ENCODE results near the gene WDR93.

The WDR93 gene

DNA sequence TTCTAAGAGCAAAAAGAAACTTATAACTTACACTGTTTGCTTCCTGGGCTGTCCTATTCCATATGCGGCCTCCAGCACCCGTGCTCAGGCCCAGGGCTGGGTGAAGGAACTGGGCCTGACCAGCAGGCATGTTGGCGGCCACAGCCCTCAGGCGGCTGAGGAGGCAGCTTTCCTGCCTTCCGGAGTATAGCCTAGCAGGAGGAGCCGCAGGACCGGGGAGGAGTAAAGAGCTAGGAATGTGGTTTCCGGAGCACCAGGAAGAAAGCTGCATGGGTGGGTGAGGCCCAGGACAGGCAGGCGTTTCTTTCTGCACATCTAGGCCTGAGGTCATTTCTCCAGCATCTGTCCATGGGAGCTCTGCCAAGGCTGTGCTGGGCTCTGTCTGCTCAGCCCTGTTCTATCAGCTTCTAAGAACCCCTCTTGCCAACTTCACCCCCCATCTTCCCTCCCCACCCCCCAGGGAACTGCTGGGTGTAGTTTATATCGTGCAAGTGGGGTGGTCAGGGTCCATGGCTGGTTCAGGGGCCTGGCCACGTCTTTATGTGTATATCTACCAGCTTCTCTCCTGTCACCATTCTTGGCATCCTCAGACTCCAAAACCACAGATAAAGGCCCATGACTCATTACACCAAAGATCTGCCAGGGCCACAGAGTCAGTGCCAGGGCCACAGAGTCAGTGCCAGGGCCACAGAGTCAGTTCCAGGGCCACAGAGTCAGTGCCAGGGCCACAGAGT, 27.6 kb upstream of the WDR93 start:
- peak; percentile 94 for DNase-seq (ENCODE audit: low read depth)

DNA sequence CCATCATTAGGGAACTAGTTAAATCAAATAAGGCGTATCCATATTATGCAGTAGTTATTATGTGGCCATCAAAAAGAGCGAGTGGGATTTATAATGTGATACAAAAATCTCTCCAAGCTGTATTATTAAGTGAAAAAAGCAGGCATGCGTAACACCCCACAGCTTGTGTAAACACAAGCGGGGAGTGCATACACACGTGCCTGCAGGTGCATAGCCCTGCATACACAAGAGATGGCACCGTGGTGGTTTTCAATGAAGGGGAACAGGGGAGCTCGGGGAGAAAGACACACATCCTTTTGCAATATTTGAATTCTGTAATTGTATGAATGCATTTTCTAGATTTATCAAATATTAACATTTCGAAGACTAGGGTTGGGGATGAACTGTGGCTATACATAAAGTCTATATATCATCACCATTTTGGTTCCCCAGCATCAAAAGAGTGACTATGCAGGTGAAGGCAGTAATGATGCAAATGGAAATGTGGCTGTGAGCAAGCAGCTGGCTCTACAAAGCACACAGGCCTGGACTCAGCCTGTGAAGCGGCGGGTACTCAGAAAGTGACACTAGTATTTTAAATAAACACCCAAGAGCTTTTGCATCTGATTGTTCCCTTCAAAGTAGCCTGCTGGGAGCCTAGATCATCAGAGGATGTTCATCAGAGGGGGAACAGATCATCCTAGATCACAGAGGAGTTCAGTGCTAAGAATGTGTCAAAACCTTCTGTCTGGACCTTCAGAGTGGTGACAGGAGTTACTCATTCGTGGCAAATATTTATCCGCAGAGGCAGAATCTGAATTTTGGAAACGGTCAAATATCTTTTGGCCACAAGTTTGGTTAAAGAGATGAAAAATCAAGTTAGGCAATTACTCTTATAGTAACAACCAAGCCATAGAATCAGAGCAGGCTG, 25.9 kb upstream of the WDR93 start:
- no peak for DNase-seq (ENCODE audit: low read depth)

DNA sequence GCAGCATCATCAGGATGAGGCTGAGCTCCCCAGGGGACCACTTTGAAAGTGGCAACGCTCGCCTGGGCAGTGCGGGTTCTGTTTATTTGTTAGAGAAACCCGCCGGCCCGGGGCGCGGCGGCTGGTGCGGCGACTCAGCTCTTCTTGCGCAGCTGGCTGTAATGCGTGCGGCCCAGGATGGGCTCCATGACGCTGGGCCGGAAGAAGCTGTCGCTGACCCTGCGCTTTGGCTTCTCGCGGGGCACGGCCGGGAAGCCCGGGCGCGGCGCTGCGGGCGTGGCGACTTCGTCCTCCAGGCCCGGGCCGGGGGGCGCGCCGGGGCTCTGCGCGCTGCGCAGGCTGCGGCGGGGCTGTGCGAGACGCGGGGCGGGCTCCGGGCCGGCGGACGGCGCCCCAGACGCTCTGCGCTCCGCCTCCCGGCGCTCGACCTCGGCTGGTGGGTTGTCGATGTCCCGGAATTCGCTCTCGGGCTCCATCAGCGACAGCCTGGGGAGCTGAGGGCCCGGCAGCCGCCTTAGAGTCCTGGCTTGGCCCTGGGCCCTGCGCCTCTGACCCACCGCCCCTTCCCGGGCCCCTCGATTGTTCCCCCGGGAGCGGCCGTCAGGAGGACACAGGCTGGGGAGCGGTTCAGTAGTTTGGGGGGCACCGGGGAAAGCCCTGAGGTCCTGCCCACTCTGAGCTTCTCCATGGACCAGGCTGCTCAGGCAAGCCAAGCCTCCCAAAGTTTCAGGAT, 25.0 kb upstream of the WDR93 start:
- DNase-seq (ENCODE audit: low read depth): no peak

DNA sequence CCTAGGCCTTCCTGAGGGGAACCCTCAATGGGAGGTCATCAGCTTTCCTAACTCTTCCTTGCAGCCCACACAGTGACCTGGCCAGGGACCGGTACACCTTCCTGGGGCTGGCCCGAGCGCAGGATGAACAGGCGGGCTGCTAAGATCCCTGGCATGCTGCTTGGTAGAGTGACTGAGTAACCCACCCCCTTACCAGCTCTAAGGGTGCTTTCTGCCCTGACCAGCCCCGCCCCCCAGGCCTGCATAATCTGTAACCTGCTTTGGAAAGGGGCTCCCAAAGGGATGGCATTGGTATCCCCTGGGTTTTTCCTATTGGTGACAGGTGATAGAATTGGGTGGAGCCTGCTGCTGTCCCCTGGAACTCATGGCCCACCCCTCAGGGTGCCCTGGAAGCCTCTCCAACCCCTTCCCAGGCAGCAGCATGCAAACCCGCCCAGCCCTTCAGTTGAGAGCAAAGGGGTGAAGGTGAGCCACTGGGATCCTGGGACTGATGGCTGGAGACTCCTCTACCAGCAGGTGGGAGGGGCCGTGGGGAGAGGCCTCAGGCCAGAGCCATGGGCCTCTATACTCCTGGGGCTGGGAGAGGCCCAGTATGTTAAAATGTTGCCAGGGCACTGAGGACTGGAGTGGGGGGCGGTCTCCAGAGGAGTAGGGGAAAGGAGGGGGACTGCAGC, 24.3 kb upstream of the WDR93 start:
- DNase-seq (ENCODE audit: low read depth): no peak

DNA sequence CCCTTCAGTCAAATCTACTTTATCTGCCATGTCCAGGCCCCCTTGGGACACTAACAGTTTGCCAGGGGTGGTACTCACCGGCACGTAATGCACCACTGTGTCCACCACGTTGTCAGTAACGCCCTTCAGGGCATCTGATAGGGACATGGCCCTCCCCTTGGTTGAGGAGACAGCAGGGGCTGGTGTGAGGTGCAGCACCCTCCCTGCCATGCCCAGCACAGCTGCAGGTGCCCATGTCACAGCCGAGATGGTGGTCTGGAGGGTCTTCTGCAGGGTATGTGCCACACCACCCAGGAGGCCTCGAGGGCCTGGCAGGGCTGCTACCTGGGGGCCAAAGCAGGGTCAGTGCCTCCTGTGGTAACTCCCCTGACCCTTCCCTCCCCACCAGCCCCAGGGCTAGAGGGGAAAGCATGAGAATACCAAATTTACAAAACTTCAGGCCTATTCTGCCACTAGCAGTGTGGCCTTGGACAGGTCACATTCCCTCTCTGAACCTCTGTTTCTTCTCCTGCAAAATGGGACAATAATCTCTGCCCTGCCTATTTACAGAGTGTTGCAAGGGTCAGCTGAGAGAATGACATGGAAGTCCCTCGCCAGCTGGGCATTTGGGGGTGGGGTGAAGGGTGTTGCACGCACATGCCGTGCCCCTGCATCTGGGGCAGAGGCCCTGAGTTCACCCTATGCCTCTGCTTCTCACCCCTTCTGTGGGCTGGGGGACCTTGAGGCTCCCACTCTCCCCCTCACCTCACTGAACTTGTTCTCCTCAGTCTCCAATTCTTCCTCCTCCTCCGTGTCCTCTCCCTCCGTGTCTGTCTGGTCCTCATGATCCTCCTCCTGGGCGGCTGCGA, 23.5 kb upstream of the WDR93 start:
- no peak for DNase-seq (ENCODE audit: low read depth)

DNA sequence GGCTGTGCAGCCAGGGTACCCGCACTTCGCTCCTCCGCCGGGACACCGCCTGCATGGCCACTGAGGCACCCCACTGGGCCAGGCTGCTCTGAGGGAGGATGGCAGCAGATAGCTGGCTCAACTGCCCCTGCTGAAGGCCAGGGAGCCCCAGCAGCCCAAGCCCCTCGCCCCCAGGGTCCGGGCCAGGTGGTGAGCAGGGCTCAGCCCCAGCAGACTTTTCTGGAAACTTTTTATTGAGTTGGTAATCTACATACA, 23.0 kb upstream of the WDR93 start:
- DNase-seq (ENCODE audit: low read depth): no peak

DNA sequence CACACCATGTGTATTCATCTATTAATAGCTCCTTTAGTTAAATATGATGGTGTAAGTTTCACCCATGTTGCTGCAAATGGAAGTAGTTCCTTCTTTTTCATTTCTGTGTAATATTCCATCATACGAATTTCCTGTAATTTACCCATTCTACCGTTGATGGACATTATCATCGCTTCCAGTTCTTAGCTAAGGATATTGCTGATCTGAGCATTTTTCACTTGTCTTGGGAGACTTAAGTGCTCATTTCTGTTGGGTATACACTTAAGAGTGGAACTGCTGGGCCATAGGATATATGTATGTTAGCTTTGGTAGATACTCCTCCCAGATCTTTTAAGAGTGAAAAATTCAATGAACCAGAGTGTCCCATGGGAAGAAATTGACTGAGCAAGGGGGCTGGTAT, 22.4 kb upstream of the WDR93 start:
- DNase-seq (ENCODE audit: low read depth): no peak

DNA sequence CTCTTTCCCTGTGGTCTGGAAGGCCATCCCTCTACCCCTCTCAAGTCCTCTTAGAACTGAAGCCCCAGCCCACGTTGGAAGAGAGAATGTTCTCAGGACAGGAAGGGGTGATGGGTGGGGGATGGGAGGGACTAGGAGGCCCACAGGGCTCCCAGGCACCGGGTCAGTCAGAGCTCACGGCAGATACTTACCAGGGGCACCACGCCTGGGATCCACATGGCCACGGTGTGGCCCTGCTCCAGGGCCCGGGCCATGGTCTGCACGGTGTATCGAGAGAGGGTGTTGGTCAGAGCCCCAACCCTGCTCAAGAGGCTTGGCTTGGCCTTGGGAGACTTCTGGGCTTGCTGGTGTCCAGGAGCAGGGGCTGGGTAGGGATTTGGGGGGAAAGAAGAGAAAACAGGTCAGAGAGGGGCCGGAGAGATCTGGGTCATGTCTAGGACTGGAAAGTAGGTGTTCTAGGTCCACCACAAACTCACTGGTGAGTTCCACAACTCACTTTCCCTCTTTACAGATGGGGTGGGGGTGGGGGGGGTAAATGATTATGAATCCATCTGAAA, 21.2 kb upstream of the WDR93 start:
- DNase-seq (ENCODE audit: low read depth): no peak

DNA sequence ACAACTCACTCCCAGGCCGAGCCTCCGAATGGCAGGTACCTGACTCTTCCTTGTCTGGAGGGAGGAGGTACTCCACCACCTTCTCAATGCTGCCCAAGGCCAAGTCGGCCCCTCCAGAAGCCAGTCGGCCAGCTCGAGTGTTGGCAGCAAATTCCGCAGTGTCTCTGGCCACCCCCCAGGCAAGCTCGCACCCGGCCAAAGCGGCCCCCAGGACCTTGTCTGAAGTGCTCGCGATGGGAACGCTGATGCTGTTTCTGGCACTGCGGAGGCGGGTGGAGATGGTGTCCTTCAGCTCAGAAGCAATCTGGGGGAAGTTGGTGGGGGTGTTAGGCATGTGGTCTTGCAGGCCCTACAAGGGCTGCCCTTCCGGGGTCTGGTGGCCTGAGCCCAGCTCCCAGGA, 20.7 kb upstream of the WDR93 start:
- DNase-seq (ENCODE audit: low read depth): no peak

DNA sequence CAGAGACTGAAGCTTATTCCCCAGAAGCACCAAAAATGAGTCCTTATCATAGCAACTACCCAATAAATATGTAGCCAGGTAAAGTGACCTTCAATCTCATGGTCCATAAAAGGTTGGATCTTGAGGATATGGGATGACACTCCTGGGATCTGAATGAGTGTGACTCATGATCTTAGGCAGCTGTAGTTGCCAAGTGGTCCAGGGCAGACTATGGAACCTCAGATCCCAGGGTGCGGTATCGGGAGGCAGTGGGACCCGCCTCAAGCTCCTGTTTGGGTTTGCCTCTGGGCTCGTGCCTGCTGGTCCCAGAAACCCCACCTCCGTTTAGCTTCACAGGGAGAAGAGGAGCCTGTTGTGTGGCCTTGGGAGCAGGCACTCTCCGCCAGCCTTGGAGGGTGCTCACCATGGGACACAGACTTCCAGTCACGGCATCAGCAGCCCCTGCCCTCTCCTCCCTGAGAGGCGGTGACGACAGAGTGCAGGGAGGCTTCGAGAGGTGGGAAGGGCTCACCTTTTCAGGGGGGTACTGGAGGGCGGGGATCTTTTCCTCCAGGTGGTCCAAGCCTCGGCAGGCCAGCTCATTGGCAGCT, 19.5 kb upstream of the WDR93 start:
- DNase-seq (ENCODE audit: low read depth): no peak

DNA sequence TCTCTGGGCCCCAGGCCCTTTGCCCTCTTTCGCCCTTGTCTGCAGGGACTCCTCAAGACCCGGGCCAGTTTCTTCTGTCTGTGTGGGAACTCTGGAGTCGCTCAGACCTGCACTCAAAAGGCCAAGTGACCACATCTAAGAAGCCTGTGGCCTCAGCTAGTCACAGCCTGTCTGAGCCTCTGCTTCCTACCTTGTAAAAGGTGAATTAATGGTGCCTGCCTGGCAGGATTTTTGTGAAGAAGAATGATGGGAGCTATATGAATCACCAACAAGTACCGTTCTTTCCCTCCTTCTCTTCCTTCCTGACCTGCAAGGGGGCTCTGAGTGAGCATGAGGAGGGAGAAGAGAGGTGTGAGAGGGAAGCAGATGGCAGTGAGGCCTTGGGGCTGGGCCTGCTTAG, 18.9 kb upstream of the WDR93 start:
- no peak for DNase-seq (ENCODE audit: low read depth)

DNA sequence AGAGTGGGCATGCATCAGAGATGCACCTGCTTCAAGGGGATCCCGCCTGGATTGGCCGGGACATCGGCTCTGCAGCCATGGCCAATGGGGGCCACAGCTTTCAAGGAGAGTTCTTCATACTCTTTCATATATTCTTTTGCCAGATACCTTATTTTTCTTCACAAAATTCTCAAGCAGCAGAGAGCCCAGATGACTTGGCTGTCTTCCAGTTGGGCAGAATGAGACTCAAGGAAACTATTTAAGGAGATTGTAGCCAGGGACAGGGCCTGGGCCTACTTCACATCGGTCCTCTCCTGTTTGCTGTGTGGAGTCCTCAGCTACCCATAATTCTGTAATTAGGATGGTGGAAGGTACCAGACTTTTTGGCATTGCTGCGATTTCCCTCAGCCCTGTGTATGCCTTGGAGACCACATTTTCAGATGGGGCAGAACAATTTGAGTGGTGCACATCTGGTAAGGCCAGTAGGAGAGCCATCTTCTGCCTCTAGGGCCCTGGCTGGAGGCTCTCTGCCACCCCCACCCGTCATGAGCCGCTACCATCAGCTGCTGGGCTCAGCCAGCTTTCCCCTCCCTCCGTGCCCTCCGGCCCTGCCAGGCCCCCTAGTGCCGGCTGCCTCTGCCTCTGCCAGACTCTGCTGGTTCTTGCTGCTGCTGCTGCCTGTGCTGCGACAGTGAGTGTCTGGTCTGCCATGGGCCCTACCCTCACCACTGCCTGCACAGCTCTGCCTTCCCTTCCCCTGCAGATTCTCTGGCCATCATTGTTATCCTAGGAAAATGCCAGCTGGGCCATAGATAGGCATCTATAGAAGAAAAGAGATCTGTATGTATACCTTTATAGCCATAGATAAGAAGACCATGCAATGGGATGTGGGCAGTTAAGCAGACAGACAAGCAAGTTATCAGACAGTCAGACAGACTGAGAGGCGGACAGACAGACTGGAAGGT, 18.1 kb upstream of the WDR93 start:
- DNase-seq (ENCODE audit: low read depth): no peak

DNA sequence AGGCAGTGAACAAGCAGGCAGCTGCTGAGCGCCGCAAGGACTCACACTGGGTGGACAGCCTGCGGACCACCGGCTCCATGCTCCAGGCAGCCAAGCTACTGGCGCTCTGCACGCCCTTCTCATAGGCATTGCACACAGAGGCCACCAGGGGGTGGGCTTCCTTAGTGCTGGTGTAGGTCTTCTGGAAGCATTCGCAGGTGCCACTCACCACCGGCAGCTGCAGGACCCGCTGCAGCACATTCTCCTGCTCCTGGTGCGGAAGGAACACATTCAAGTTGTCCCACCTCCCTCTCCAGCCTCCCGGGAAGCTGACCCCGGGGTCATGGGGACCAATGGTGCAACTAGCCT, 17.5 kb upstream of the WDR93 start:
- no peak for DNase-seq (ENCODE audit: low read depth)

DNA sequence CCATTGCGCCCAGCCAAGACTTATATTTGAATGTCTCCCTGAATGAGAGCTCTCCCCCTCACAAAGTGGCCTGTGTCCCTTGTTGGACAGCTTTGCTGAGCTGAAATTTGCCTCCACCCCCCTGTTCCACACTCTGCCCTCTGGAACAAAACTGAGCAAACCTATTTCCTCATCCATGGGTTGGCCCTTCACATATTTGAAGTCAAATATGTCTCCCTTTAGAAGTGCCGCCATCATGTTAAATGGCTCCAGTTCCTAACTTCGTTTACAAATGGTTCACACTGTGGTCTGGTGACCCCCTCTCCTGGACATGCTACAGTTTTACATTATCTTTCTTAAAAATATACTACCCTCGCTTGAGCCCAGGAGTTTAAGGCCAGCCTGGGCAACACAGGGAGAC, 16.1 kb upstream of the WDR93 start:
- DNase-seq (ENCODE audit: low read depth): no peak

DNA sequence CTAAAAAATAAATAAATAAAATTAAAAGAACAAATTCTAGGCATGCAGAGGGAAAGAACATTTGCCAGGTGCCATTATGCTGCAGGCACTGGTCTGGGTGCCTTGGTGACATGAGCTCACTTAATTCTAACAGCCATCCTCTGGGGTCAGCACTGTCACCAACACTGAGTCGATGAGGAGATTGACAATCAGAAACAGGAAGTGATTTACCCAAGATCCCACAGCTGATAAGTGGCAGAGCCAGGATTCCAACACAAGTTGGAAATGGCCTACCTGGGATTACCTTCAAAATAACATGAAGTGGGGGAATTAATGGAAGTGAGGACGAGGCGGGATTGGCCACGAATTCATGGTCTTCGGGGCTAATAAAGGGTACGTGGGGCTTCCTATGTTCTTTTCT, 15.0 kb upstream of the WDR93 start:
- DNase-seq (ENCODE audit: low read depth): no peak

DNA sequence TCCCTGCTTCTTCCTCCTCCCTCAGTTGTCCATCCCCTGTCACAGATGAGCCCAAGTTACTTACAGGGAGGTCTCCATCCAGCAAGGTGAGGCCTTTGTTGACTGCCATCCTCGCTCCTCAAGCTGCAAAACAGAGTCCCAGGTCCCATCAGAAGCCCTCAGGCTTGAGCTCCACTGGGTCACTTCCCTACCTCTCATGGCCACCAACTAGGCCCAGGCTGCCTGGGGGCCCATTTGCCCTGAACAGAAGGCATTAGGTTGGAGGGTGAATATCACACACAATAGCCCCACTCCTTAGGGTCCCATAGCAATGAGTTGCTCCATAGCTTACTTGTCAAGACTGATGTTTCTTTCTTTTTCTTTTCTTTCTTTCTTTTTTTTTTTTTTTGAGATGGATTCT, 13.2 kb upstream of the WDR93 start:
- DNase-seq (ENCODE audit: low read depth): no peak

DNA sequence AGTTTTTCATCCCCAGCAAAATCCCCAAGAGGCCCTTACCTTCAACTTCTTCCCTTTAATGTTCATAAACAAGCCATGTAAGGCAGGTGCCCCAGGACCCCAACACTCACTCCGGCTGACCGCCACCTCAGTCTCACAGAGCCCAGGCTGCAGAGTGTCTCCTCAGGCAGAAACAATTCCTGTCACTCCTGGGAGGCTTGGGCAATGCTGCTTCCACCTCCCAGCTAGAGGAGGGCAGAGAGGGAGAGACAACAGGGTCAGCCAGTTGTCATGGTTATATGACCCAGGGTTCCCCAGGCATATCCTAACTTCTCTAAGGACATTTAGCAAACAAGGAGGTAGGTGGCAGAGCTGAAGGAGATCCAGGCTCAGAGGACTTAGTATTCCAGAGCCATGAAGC, 11.4 kb upstream of the WDR93 start, which contains the start of gene PLIN1:
TSS of gene PLIN1 (minus strand) at position 156 of the 400 bp plus-strand sequence. CDS start 1,878 bp downstream, outside the sequence.
- no peak for DNase-seq (ENCODE audit: low read depth)

DNA sequence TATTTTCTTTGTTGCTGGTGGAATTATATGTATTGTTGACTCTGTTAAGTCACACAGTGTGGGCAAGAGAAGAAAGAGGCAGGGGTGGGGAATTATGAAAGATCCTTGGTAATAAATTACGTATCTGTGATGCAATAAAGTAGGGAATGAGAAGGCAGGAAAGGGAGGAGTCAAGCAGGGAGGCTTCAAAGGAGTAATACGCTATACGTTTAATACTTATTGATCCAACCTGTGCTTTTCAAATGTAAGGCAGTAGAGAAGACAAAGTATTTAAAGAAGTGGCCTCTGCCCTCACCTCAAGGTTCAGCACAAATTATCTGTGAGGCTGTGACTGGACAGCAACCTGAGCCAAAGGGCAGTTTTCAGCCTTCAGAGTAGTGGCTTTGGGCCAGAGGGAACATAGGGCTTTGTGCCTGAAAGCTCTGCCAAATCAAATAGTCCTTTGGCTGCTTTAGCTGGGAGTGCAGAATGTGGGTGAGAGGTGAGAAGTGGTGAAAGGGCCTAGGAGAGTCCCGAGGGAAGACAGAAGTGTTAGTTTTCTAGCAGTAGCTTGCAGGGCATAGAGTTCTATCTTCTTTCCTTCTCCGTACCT, 10.2 kb upstream of the WDR93 start:
- peak; percentile 55 for DNase-seq (ENCODE audit: low read depth)

DNA sequence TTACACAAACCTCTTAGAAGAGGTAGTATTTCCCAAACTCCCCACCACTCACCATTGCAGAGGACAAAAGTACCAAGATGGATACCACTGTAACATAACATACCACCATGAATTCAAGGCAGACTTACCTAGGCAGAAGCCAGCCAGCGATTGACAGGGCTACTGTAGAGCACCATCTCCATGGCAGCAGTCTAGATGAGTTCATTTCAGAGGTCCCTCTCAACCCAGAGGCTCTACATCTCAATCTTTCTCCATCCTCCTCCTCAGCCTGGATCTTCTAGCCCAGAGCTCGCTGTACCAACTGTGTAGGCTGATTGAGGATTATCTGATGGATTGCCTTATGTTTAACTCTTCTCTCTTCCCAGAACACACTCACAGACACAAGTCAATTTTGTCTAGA, 9.5 kb upstream of the WDR93 start:
- DNase-seq (ENCODE audit: low read depth): no peak

Data from GM04504 (cell line).